OCI-LY1 (cell line): Measurements from ENCODE around the gene KIF13A.

ENCODE experiments used
- H2AFZ ChIP-seq: fragments of 200-600 bp; sonication (generic), shearing (Covaris generic); 2 replicates; pipeline ENCODE4 v1.6.0; 2014; ENCODE audit warnings: antibody characterized with exemption, mild to moderate bottlenecking, low read length
- H3F3A ChIP-seq: fragments of 200-600 bp; sonication (generic), shearing (Covaris generic); 2 replicates; pipeline ENCODE4 v1.6.0; 2014; ENCODE audit warnings: mild to moderate bottlenecking, antibody characterized with exemption, low read length, moderate library complexity; ENCODE audit not compliant: insufficient read depth
- H3K27ac ChIP-seq: fragments of 200-600 bp; sonication (generic); 2 replicates; pipeline ENCODE4 v1.5.1; 2014; ENCODE audit warnings: low read length, mixed run types, mild to moderate bottlenecking, low read depth; ENCODE audit not compliant: poor library complexity, severe bottlenecking
- H3K27me3 ChIP-seq: fragments of 200-600 bp; sonication (generic); 2 replicates; pipeline ENCODE4 v1.6.0; 2014; ENCODE audit warnings: antibody characterized with exemption, mild to moderate bottlenecking, low read length, moderate library complexity; ENCODE audit not compliant: insufficient read depth
- H3K36me3 ChIP-seq: fragments of 200-600 bp; sonication (generic); 2 replicates; pipeline ENCODE4 v1.6.1; 2014; ENCODE audit warnings: mild to moderate bottlenecking, antibody characterized with exemption, low read length, moderate library complexity, mixed read lengths; ENCODE audit not compliant: insufficient read depth
- H3K4me1 ChIP-seq: fragments of 200-600 bp; sonication (generic); 2 replicates; pipeline ENCODE4 v1.5.1; 2014; ENCODE audit warnings: mild to moderate bottlenecking, low read length, moderate library complexity; ENCODE audit not compliant: insufficient read depth, severe bottlenecking
- H3K4me2 ChIP-seq: fragments of 200-600 bp; sonication (generic), shearing (Covaris generic); 2 replicates; pipeline ENCODE4 v1.6.1; 2014; ENCODE audit warnings: low read length
- H3K4me3 ChIP-seq: fragments of 200-600 bp; sonication (generic); 2 replicates; pipeline ENCODE4 v1.5.1; 2014; ENCODE audit warnings: low read length, low read depth, mild to moderate bottlenecking, mixed read lengths; ENCODE audit not compliant: poor library complexity, severe bottlenecking
- H3K79me2 ChIP-seq: fragments of 200-600 bp; shearing (Covaris generic); 2 replicates; pipeline ENCODE4 v1.6.1; 2016; ENCODE audit warnings: mixed run types, low read length, mixed read lengths; ENCODE audit not compliant: insufficient read depth
- H3K9ac ChIP-seq: fragments of 200-600 bp; sonication (generic), shearing (Covaris generic); 2 replicates; pipeline ENCODE4 v1.6.1; 2014; ENCODE audit warnings: mild to moderate bottlenecking, low read length, mixed read lengths
- H3K9me2 ChIP-seq: fragments of 200-600 bp; sonication (generic), shearing (Covaris generic); 2 replicates; pipeline ENCODE4 v1.6.1; 2014; ENCODE audit warnings: low read depth, mild to moderate bottlenecking, low read length, mixed read lengths
- H3K9me3 ChIP-seq: fragments of 200-600 bp; shearing (Covaris generic); 2 replicates; pipeline ENCODE4 v1.6.1; 2014; ENCODE audit warnings: low read length, mixed read lengths
- H4K20me1 ChIP-seq: fragments of 200-600 bp; sonication (generic), shearing (Covaris generic); 2 replicates; pipeline ENCODE4 v1.6.0; 2016; ENCODE audit warnings: mild to moderate bottlenecking, low read length; ENCODE audit not compliant: insufficient read depth
- CTCF ChIP-seq: fragments of 200-600 bp; sonication (generic), shearing (Covaris generic); IDR thresholded peaks from 2 replicates; pipeline ENCODE4 v1.5.1; 2017; ENCODE audit warnings: mild to moderate bottlenecking, antibody characterized with exemption, low read length, moderate library complexity, mixed read lengths
- EZH2 ChIP-seq: fragments of 200-600 bp; sonication (generic), shearing (Covaris generic); IDR thresholded peaks from 2 replicates; pipeline ENCODE4 v1.8.0; 2017; ENCODE audit warnings: borderline replicate concordance, mixed run types, mild to moderate bottlenecking, antibody characterized with exemption, low read length, moderate library complexity, mixed read lengths

The KIF13A gene

GRCh38 chr6:17835784-17836183 is 151.7 kb downstream of the KIF13A start:
- Histone ChIP-seq H2AFZ (no peak overlapping the region), H3K27me3 (no peaks in the 10 kb centered on the region), H3K79me2 (no peaks in the 10 kb centered on the region), H3K9me3 (no peaks in the 10 kb centered on the region), H3K4me1 (no peaks in the 10 kb centered on the region), H3K27ac (no peak overlapping the region), H3K4me2 (no peak overlapping the region), H3K9me2 (no peaks in the 10 kb centered on the region), H3K4me3 (no peak overlapping the region), H3K36me3 (no peaks in the 10 kb centered on the region), H3K9ac (no peak overlapping the region), H4K20me1 (no peaks in the 10 kb centered on the region), H3F3A (no peaks in the 10 kb centered on the region)
- TF ChIP-seq EZH2, result no peak
- no peak for TF ChIP-seq CTCF

GRCh38 chr6:17831135-17831534 is 156.3 kb downstream of the KIF13A start:
- Histone ChIP-seq H3K27ac (no peak overlapping the region), H3K79me2 (no peaks in the 10 kb centered on the region), H3K9me3 (no peaks in the 10 kb centered on the region), H3K9me2 (no peaks in the 10 kb centered on the region), H4K20me1 (no peaks in the 10 kb centered on the region), H3K4me3 (no peak overlapping the region), H3K4me1 (no peaks in the 10 kb centered on the region), H3K9ac (no peak overlapping the region), H3K4me2 (no peak overlapping the region), H3F3A (no peaks in the 10 kb centered on the region), H3K36me3 (no peaks in the 10 kb centered on the region), H3K27me3 (no peaks in the 10 kb centered on the region), H2AFZ (no peak overlapping the region)
- TF ChIP-seq CTCF (no peak), EZH2 (no peak)

GRCh38 chr6:17829905-17830304 is 157.5 kb downstream of the KIF13A start:
- no peak overlapping the region for H3K27ac ChIP-seq
- TF ChIP-seq CTCF (no peak), EZH2 (no peak)
- no peaks in the 10 kb centered on the region for H3K36me3 ChIP-seq

More at GRCh38 chr6:17829905-17830304, 157.5 kb downstream of the KIF13A start:
- H3K4me3 ChIP-seq, result no peak overlapping the region
- H3K27me3 ChIP-seq, result no peaks in the 10 kb centered on the region
- H2AFZ ChIP-seq, result no peak overlapping the region
- H3K79me2 ChIP-seq, result no peaks in the 10 kb centered on the region
- no peaks in the 10 kb centered on the region for H3F3A ChIP-seq
- no peak overlapping the region for H3K4me2 ChIP-seq
- no peaks in the 10 kb centered on the region for H3K9me3 ChIP-seq
- no peak overlapping the region for H3K9ac ChIP-seq
- no peaks in the 10 kb centered on the region for H3K9me2 ChIP-seq
- no peaks in the 10 kb centered on the region for H4K20me1 ChIP-seq
- H3K4me1 ChIP-seq, result no peaks in the 10 kb centered on the region
